ENCODE measurements around the gene SCEL. TPM values are rescaled to one million over a fixed set of nuclear protein-coding genes. Genes with fewer than 3 reads are reported as not detected.

SCEL gene
- 60.8 and 185 TPM in 2 replicates for total RNA-seq

- no peak for TF ChIP-seq CTCF (IDR thresholded peaks at IDR 0.05; ENCODE audit: insufficient read depth, low read length, severe bottlenecking)
- no peaks in the 10 kb centered on the region for H3K36me3 ChIP-seq (ENCODE audit: control insufficient read depth, insufficient read depth, low read length)
- peak; percentile 91 for FAIRE-seq
- peak; percentile 90 for DNase-seq (ENCODE audit: low read depth)
- peak within 1 kb of the TSS; percentile 35 for H3K4me3 ChIP-seq (ENCODE audit: low read depth, low read length)
- no peaks in the 10 kb centered on the region for H3K27me3 ChIP-seq (ENCODE audit: control insufficient read depth, insufficient read depth, low read length)
Observed at GRCh38 chr13:77535448-77535847, at the start of gene SCEL. Gene SCEL (plus strand): TSS chr13:77535706. CDS start chr13:77555876, 20,170 bp downstream.

DNA sequence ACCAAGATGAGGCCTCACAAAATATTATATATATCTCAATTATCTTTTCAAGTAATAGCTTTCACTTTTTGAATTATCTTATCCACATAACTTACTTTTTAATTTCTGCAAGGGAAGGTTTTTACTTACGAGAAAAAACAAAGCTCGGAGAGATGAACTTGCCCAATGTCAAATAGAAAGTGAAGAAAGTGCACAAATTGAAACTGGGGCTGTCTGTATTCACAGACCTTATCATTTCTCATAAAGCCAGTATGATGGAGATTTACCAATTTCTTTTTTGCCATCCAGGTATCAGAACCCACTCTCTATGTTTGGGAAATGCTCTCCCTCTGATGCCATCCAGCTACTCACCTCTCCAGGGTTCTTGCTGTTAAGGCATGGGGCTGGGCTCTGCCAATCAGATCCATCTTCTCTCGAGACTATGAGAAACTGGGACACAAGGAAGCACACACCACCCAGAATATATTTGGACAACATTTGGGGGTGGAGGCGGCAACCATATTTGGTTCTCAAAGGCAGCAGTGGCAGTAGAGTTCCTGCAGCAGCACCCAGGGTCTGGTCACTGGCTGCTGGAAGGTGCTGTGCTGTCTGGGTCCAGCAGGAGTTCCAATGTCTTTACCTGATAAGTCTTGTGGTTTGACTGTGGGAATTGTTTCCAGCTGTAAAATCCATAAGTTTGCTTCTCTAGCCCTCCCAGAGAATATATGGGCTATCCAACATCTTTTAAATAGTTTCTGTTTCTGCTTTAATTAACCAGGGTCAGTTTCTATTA lies 45.8 kb upstream of the SCEL start:
- TF ChIP-seq CTCF (IDR thresholded peaks at IDR 0.05; ENCODE audit: insufficient read depth, low read length, severe bottlenecking) = no peak
- FAIRE-seq = no peak

DNA sequence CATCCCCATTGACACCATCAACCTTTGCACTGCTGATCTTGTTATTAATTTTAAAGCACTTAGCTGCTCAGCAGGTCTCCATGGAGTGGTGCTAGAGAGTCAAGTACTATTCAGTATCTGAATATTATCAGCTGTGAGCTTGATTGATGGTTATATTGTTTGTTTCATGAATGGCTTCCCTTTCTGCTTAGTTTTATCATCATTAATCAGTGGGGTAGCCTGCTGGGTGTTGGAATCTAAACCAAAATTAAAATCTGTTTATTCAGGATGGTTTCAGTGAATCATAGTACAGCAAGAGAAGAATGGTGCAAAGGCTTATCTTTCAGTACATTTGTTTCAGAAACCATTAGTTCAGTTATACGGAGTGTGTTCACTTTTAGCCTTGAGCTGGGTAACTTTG lies 42.5 kb upstream of the SCEL start:
- DNase-seq (ENCODE audit: low read depth) = peak; percentile 50
- H3K4me3 ChIP-seq (ENCODE audit: low read depth, low read length) = no peak overlapping the region
- peak; percentile 65 for TF ChIP-seq CTCF (IDR thresholded peaks at IDR 0.05; ENCODE audit: insufficient read depth, low read length, severe bottlenecking)

More for the DNA sequence above, 45.8 kb upstream of the SCEL start:
- no peak for DNase-seq (ENCODE audit: low read depth)
- H3K36me3 ChIP-seq (ENCODE audit: control insufficient read depth, insufficient read depth, low read length) = no peaks in the 10 kb centered on the region
- H3K4me3 ChIP-seq (ENCODE audit: low read depth, low read length) = no peak overlapping the region
- no peaks in the 10 kb centered on the region for H3K27me3 ChIP-seq (ENCODE audit: control insufficient read depth, insufficient read depth, low read length)

GRCh38 chr13:77494226-77494625 lies 41.3 kb upstream of the SCEL start:
- H3K36me3 ChIP-seq (ENCODE audit: control insufficient read depth, insufficient read depth, low read length) = no peaks in the 10 kb centered on the region
- TF ChIP-seq CTCF (IDR thresholded peaks at IDR 0.05; ENCODE audit: insufficient read depth, low read length, severe bottlenecking) = no peak
- no peak for FAIRE-seq

More for the DNA sequence above, 42.5 kb upstream of the SCEL start:
- FAIRE-seq = no peak
- Histone ChIP-seq H3K27me3 (ENCODE audit: control insufficient read depth, insufficient read depth, low read length) (no peaks in the 10 kb centered on the region), H3K36me3 (ENCODE audit: control insufficient read depth, insufficient read depth, low read length) (no peaks in the 10 kb centered on the region)

GRCh38 chr13:77497350-77497749 lies 38.2 kb upstream of the SCEL start:
- no peak for DNase-seq (ENCODE audit: low read depth)
- FAIRE-seq = no peak
- no peak for TF ChIP-seq CTCF (IDR thresholded peaks at IDR 0.05; ENCODE audit: insufficient read depth, low read length, severe bottlenecking)
- H3K27me3 ChIP-seq (ENCODE audit: control insufficient read depth, insufficient read depth, low read length) = no peaks in the 10 kb centered on the region
- H3K36me3 ChIP-seq (ENCODE audit: control insufficient read depth, insufficient read depth, low read length) = no peaks in the 10 kb centered on the region
- H3K4me3 ChIP-seq (ENCODE audit: low read depth, low read length) = no peak overlapping the region

More at GRCh38 chr13:77494226-77494625, 41.3 kb upstream of the SCEL start:
- Histone ChIP-seq H3K27me3 (ENCODE audit: control insufficient read depth, insufficient read depth, low read length) (no peaks in the 10 kb centered on the region), H3K4me3 (ENCODE audit: low read depth, low read length) (no peak overlapping the region)
- no peak for DNase-seq (ENCODE audit: low read depth)
